HG03280 (cell line): ENCODE results near the gene MYEOV.

Source experiments
- ATAC-seq: cut with Tn5 transposase; IDR thresholded peaks from one replicate; pipeline ENCODE4 v1.9.1; 2021; ENCODE audit warnings: mild to moderate bottlenecking, moderate library complexity; ENCODE audit not compliant: unreplicated experiment

MYEOV gene

DNA sequence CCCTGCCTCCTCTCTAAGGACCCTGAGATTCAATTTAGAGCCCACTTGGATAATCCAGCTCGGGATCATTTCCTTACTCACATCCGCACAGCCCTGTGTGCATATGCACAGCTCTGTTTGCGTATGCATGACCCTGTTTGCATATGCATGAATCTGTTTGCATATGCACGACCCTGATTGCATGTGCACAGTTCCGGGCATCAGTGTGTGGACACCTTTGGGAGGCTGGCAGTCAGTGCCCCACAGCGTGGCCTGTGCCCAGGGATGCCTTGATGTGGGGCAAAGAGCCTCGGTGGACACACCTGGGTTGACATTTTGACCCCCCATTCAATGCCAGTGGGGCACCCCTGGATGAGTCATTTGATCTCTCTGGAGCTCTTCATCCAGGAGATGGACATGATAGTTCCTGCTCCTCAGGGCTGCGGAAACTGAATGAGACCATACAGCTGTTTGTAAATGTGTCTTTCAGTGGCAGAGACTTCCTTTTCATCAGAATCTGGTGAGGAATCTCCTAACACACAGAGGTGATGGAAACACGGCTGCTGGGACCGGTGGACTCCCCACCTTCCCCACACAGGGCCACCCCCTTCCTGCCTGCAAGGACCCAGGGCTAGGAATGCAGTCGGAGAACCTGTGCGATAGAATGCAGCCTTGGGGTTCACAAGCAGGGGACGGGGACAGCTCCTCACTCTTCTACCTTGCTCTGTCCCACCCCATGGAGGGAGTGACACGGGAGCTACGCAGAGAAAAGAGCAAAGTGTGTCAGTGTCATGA lies 41.2 kb downstream of the MYEOV start:
- ATAC-seq, result no peak

DNA sequence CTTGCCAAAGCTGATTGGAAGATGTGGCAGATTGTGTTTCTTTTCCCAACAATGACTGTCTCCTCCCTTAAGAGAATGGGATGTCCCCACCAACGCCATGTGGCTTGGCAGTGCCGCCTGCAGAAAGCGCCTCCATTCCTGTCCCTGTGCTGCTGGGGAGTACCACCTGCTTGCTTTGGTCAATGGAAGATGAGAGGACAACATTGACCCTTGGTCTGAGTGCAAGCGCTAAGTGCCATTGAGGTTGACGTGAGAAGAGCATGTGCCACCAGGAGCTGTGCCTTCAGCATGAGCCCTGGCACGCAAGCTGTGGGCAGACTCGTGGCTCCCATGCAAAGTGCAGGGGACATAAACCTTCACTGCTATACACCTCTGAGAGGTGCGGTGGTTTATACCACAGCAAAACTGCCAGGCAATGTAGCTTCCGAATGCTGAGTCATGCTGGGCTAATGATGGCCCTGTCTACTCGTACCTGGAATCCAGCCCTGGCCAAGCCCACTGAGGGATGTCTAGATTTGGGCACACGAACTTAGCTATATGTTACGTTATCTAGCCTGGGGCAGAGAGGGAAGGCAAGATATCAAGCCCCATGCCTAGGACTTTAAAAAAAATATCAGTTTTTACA lies 41.9 kb downstream of the MYEOV start:
- no peak for ATAC-seq

DNA sequence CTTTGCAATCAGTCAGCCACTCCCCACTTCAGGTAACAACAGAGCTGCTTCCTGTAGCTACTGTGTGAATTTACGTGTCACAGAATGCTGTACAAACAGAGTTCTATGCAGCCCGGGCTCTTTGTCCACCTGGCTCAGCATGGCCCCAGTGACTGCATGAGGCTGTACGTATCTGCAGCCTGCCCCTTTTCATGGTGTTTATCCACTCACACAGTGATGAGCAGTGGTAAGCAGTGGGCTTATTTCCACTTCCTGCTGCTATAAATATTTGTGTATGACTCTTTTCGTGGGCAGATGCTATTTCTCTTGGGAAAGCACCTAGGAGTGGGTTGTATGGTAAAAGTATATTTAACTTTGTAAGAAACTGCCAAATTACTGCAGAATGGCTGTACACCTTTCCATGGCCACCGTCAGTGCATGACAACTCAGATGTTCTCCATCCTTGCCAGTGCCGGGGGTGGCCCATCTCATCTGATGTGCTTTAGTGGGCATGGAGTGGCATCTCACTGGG lies 43.3 kb downstream of the MYEOV start:
- no peak for ATAC-seq

DNA sequence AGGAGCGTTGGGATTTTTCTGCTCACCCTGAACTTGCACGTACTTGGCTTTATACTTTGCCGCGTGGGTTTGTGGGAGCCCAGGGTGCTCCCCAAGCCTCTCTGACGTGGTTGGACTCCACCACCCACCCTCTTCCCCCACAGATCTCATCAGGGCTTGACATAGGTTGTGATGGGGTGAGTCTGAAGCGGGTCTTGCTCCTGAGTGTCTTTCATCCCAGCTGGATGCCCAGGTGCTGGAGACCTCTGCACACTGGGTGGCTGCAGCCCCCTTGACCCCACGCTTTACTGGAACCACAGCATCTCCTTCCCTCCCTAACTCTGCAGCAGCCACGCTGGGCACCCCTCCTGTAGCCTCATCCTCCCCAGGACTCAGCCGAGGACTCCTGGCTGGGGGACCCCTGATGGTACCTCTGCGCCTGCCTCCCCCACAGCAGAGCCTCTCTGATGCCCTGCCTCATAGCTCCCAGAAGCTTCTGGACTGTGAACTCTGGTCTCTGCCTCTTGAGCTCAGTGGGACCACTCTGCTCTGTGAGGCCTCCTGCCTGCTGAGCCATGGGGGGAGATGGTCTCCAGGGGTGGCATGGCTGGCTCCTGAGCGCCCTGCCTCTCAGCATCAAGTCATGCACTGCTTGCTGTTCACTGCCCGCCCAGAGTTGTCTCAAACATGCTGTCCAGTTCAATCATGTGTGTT lies 45.2 kb downstream of the MYEOV start:
- no peak for ATAC-seq

DNA sequence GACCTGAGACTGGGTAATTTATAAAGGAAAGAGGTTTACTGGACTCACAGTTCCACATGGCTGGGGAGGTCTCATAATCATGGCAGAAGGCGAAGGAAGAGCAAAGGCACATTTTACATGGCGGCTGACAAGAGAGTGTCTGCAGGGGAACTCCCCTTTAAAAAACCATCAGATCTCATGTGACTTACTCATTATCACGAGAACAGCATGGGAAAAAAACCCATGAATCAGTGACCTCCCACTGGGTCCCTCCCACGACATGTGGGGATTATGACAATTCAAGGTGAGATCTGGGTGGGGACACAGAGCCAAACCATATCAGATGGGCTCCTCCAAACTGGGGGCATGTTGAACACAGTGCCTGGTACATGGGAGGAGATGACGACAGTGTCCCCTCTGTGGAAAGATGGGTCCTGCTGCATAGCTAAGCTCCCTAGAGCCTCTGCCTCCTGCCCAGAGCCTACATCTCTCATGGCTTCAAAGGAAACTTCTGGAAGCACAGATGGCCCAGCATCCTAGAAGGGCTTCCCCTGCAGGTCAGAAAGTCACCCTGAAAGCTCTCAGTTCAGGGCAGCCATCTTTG lies 46.1 kb downstream of the MYEOV start:
- no peak for ATAC-seq

DNA sequence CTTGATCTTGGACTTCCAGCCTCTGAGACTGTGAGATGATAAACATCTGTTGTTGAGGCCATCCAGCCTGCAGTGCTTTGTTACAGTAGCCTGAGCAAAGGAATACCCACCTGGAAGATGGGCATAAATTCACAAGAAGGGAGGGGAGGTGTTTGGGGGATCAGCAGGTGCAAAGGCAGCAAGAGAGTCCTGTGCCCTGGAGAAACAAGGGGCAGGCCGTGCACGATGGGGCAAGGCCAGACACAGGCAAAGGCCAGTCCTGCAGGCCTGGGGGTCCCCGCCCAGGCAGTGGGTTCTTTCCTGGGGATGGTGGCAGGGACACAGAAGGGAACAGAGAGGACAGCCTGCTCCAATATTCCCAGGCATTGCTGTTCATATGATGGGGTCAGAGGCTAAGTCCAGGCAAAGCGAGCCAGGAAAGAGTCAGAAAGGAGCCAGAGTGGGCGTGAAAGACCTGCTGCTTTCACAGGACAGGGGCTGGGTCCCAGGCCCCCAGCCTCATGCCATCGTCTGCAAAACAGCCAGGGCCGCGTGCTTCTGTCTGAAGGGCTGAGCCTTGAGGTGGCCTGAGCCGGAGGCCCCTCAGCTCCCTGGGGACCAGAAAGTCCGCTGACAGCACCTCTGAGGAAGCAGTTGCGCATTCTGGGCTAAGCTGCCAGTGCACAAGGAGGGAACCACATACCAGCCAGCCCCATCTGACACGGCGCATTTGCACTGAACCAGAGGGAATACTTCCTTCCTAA lies 48.8 kb downstream of the MYEOV start:
- no peak for ATAC-seq

DNA sequence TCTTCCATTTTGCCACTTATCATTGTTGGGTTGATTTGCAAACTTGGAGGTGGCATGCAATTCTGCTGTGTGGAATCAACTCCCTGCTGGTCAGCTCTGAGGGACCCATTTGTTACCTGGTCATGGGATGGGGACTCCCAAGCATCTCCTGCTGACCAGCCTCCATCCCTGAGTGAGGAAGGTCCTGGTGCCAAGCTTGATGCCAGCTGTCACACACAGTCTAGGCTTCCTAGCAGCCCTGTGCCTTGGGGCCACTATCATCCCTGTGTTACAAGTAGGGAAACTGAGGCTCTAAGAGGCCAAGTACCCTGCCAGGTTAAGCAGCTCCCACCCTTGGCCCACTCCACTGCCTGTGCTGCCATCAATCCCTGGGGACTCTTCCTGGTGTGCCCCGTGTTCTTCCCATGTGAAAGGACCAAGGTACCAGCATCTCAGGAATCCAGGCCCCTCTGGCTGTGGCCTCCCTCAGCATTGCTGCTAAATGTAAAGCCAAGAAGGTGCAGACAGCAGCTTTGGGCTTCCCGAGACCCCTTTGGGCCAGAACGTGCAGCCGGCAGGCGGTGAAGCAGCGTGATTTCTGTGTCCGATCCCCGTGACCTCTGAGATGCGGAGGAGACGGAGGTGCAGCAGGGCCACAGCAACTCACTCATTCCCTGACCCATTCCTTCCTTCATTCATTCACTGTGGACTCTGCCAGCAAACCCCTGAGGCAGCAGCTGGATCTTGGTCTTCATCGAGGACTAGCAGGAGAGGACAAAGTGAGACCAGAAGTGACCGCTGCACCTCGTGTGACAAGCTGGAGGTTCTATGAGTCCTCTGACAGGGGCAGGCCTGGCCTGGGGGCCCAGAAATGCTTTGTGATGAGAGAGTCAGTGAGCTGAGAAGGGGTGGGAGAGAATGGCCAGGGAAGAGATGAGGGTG lies 49.7 kb downstream of the MYEOV start:
- ATAC-seq, result no peak

DNA sequence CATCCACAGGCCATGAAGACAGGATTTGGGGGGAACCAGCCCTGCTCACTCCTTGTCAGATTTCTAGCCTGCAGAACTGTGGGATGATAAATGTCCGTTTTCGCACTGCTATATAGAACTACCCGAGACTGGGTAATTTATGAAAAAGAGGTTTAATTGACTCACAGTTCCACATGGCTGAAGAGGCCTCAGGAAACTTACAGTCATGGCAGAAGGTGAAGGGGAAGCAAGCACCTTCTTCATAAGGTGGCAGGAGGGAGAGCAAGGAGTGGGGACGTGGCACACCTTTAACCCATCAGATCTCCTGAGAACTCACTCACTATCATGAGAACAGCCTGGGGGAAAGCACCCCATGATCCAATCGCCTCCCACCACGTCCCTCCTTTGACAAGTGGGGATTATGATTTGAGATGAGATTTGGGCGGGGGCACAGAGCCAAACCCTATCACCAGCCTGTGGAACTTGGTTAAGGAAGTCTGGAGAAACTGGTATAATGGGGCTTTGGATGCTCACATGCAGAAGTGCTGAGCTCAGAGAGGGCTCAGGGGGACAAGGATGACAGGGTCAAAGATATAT lies 50.7 kb downstream of the MYEOV start:
- ATAC-seq, result no peak
